SK-N-DZ (cell line): ENCODE measurements around the gene XPO4. TPM values are rescaled to one million over a fixed set of nuclear protein-coding genes. Genes with fewer than 3 reads are reported as not detected.
"Not testable (repeated sequence)": the region's sequence is repeated elsewhere in the genome, so short reads cannot be mapped to it uniquely, and the experiment has no call there.

ENCODE experiments used
- DNase-seq: peaks from one replicate; pipeline ENCODE4 v3.0.0-alpha.2; 2015; ENCODE audit warnings: low spot score
- polyA plus RNA-seq, 2 experiments: library from polyadenylated mRNA; depleted of rRNA; stranded (reverse); fragments of >200 nt; gene quantifications; 2 replicates each; pipeline ENCODE4 v1.2.3, GENCODE V29; 2014

XPO4 gene
- polyA plus RNA-seq (2014; cell fraction: cytosol; rRNA removed): 13.6 and 18.7 TPM in 2 replicates
- polyA plus RNA-seq (2014; cell fraction: nucleus; rRNA removed): 19.9 and 28.9 TPM in 2 replicates

DNA sequence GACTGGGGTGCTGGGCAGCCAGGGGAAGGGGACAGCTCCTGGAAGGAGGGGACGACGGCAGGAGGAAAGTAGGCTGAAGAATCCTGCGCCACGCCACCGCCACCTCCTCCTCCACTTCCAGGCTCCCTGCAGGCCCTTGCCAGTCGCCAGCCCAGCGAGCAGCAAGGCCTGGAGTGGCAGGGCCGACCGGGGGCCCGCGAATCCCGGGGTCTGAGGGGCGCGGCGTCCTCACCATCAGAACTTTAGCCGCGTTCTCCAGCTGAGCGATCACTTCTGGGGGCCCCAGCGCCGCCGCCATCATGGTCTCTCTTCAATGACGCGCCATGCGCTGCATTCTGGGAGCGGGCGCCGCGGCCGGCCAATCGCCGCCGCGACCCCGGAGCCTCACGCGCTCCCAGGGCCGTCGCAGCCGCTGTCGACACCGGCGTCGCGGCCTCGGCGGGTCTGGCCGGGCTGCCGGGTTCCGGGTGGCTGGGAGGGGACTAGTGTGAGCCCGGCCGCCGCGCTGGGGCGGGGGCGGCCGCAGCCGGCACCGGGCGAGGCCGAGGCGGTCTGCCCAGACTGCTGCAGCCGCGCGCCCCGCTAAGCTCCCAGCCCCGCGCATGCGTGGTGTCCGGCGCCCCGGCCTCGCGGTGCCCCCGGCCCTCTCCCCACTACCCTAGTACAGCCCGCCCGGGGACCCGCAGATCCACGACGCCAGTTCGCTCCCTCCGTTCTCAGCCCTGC, at the start of gene XPO4:
Gene XPO4, minus strand, starts transcription at position 309 of the 726 bp plus-strand sequence. Its CDS starts 8 bp downstream, at position 301.
- DNase-seq: peak; percentile 69

DNA sequence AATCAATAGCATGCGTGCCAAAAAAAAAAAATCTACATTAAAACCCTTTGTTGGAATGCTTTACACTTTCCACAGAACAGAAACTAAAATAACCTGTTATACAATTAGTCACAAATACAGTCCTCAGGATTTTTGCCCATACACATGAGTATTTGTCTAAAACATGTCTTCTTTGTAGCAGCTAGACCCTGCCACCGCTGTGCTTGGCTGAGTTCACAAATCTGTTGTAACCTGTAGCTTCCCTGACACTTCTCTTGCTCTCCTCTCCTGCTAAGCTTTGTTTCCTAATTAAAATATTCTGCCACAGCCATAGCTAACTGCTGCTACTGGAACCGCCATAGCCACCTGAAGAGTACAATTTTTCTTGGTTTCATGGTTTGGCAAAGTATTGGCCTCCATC, 45.5 kb upstream of the XPO4 start:
- DNase-seq: not testable (repeated sequence)

DNA sequence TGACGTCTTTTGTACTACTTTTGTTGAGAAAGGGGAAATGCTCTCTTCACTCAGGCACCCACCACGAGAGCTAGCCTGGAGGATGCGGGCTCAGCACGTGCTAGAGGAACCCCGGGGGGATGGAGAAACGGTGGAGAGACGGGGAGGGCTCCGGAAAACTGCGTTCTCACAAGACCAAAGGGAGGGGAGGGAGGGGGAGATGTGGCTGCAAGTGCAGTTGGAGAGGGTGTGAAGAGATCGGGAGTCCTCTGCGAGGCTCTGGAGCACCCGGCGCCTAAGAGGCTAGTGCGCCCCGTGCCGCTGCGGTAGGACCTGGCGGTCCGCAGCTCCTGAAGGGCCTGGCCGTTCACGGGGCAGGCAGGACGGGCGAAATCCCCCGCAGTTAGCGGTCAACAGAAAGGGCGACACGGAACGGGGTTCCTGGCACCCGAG, 43.4 kb upstream of the XPO4 start:
- no peak for DNase-seq

DNA sequence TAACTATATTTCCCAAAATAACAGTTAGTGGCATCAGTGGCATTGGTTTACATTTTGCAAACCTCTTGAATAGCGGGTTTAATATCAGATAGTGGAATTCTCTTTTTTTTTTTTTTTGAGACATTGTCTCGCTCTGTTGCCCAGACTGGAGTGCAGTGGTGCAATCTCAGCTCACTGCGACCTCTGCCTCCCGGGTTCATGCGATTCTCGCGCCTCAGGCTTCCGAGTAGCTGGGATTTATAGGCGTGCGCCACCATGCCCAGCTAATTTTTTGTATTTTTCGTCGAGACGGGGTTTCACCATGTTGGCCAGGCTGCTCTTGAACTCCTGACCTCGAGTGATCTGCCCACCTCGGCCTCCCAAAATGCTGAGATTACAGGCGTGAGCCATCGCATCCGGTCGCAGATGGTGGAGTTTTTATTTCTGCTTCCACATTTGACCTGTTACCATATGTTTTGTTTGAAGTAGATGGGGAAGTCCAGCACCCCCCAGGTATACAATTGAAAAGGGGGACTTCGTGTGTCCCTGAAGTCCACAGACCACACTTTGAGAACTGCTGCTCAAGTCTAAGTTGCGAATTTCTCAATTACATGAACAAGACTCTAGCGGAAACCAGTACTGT, 40.5 kb upstream of the XPO4 start:
- DNase-seq: no peak

DNA sequence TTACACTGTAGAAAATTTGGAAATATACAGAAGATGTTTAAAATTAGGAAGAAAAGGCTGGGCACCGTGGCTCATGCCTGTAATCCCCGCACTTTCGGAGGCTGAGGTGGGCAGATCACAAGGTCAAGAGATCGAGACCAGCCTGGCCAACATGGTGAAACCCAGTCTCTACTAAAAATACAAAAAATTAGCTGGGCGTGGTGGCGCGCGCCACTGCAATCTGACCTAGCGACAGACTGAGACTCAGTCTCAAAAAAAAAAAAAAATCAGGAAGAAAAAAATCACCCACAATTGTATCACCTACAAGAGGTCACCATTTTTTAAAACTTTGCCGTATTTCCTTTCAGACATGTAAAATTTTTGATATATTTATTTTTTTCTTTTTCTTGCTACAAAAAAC, 38.0 kb upstream of the XPO4 start:
- not testable (repeated sequence) for DNase-seq

DNA sequence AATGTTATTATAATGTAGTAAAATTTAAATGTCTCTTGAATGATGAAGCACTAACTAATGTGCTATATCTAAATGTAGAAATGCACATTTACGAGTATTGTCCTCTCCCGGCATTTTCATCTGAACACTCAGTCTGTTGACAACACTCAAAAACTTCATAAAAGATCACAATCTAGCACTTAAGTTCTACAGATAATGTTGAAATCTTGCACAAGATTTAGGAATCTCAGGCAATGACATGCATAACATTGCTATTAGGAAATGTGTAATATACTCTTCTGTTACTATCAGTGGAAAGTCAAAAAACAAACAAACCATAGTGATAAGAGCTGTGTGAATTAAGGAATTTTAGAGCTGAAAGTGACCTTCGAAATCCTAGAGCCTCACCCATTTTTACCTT, 37.5 kb upstream of the XPO4 start:
- DNase-seq: no peak

DNA sequence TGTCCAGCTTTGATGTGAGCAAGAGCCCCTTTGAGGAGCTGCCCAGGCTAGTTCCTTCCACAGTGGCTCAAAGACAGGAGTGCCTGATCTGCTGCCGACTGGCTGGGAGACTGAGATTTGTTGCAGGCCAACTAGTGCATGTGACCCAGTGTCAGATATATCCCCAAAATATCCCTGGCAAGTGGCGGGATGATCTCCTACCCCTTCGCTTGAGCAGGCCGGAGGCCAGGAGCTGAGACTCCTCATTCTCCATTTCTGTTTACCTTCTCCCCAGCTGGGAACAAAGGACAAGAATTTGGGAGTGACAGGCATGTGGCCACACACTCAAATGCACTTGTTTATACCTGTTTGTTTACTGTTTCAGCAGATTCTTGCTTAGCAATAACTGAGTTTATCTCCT, 37.1 kb upstream of the XPO4 start:
- no peak for DNase-seq

DNA sequence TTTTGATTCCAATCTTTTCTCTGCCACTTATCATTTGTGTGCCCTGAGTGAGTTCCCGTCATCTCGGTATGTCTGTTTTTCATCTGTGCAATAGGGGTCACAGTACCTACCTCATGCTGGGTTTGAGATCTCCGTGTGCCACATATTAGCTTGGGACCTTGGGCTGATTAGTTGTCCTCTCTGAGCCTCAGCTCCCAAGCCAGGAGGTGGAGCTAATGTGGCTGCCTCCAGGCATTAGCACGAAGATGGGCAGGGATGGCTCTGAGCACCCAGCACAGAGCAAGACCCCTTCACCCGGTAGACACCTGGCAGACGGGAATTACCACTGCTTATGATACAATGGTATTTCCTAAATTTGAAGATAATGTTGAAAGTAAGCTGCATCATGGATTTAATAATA, 35.8 kb upstream of the XPO4 start:
- DNase-seq: no peak

DNA sequence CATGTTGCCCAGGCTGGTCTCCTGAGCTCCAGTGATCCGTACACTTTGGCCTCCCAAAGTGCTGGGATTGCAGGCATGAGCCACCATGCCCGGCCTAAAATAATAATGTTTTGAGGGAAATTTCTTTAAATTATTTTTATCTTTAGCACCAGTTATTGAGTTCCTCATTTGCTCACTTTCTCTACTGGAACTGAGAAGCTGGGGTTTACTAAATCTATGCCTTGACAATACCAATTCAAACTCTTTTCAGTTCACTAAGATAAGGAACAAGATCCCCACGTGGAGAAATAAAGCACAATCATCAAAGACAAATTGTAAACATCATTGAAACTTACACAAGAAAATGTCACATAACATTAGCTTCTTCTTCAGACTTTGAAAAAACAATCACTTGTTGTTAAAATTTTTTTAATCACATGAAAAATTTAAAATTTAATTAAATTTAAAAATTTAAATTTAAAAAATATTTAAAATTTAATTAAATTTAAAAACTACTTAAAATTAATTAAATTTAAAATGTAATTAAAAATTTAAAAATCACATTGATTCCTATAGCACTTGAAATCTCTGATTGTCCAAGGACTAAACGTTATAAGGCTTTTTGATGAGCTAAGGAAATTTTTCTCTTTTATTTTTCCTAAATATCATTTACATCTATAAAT, 25.2 kb upstream of the XPO4 start:
- DNase-seq: no peak

DNA sequence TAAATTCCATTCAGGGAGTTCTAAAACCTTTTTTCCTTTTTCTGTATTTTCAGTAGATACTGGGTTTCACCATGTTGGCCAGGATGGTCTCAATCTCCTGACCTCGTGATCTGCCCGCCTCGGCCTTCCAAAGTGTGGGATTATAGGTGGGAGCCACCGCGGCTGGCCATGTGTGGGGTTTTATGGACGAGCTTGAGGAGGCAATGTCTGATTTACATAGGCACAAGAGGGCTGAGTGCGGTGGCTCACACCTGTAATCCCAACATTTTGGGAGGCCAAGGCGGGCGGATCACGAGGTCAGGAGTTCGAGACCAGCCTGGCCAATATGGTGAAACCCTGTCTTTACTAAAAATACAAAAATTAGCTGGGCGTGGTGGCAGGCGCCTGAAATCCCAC, 22.8 kb upstream of the XPO4 start:
- not testable (repeated sequence) for DNase-seq

DNA sequence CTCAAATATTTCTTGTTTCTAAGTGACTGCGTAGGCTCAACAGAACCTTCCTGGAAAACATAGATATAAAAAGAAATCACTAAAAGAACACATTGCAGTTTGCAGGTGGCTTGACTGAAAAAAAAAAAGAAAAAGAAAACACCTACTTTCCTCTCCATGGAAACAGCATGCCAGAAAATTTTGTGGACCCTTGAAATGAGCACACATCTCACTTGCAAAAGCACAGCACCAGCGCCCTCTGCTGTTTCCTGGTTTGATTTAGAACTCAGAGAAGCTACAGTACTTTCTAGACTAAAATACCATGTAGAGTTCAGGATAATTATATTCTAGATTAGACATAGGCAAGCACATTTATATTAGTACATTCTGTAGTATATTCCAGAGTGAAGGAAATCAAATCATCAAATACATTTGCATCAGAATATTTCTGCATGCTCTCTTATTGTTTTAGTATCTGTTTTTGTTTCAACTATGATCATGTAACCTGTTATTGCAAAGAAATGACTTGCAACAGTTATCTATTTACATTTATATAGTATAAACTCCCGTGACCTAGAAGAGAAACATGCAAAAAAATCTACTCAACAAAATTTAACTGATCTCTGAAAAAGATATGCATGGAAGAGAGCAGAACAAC, 22.3 kb upstream of the XPO4 start:
- DNase-seq: peak; percentile 79

DNA sequence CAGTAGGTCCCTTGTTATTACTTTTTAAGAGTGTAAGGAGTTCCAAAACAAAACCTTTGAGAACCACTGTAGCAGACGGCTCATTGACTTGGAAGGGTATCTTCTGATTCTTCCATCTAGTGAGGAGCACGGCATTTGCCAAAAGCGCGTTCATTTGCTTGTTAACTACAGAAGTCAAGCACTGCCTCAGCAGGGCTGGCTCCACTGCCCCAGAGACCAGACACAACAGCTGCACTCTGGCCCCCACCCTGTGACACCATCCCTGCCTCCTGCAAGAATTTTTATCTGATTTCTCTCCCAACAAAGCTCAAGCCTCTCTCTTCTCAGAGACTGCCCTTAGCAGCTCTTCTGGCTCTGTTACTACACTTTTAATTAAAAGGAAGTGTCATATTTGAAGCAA, 20.7 kb upstream of the XPO4 start:
- peak; percentile 74 for DNase-seq

DNA sequence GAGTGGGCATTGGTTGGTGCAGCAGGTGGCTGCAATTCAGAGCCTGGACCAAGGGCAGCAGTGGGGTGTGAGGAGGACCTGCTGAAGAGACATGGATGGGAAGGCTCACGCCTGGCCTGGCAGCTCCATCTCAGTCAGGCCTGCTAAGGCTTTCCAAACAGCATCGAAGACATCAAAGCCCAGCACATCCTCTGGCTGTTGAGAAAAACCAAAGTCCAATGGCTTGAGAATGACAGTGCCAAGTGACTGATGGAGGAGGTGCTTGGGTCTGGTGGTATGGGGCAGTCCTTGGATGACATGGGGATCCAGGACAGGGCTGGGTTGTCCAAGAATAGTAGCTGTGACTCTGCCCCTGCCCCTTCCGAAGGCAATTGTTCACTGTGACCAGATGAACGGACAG, 19.0 kb upstream of the XPO4 start:
- no peak for DNase-seq

DNA sequence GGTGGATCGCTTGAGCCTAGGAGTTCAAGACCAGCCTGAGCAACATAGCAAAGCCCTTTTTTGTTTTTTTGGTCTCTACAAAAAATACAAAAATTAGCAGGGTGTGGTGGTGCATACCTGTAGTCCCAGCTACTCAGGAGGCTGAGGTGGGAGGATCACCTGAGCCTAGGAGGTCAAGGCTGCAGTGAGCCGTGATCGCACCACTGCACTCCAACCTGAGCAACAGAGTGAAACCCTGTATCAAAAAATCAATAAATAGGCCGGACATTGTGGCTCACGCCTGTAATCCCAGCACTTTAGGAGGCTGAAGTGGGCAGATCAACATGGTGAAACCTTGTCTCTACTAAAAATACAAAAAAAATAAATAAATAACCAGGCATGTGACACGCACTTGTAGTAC, 13.1 kb upstream of the XPO4 start:
- not testable (repeated sequence) for DNase-seq

DNA sequence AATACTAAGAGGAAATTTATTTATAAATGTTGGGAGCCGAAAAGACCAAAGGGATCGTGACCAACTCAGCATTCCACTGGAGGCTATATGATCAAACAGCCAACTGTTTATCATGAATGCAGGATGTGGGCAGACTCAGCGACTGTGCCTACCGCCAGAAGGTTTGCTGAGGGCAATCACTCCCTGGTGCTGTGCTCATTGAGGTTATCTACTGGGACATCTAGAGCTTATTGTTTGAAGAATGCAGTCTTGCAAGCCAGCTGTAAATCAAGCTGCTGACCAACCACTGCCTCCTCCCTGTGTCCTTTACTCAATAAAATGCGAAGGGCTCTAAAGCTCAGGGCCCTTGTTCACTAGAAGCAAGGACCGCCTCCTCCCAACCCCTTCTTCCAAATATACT, 8.5 kb upstream of the XPO4 start:
- no peak for DNase-seq

DNA sequence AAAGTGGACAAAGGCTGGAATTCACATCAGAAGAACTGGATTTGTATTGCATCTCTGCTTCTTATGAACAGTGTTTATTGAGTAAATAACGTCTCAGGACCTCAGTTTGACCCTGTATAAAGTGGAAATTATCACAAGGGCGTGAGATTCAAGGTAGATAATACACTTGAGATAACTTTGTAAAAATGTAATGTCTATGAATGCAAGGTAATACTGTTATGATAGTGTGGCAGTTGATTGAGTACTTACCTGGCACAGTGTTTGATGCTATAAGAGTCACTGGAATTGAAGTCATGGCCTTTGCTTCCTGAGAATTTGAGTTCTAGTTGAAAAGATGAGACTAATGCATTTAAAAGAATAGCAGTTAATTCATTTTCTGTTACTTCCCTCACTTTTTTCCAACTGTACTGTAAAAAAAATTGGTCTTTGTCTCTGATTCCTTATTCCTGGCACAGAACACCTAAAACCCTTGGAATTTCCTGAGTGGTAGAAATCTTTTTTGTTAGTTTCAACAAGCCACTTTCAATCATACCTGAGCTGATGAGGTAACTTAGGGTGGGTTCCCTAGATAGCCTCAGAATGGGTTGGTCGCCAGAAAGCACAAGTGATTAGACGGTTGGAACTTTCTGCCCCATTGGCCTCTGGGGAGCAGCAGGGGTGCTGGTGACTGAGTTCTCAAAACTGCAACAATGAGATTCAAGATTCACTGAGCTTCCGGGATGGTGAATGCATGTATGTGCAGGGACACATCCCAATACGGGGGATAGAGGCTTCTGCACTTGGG, 6.4 kb upstream of the XPO4 start:
- DNase-seq: no peak

DNA sequence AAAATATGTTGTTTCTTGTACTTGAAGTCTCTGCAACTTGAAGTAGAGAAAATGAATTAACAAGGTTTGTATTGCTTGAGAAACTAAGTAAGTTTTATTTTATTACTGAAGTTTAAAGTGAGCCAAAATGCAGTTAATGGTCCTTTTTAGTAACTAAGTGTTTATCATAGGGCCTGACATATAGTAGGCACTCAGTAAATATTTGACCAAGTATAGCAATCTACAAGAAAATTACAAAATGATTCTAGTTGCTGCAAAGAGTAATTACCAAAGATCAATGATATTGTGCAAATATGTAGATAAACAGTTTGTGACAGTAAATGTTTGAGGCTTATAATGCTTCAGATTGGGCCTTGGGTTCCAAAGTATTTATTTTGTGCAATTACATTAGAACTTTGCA, 2.4 kb upstream of the XPO4 start:
- no peak for DNase-seq

DNA sequence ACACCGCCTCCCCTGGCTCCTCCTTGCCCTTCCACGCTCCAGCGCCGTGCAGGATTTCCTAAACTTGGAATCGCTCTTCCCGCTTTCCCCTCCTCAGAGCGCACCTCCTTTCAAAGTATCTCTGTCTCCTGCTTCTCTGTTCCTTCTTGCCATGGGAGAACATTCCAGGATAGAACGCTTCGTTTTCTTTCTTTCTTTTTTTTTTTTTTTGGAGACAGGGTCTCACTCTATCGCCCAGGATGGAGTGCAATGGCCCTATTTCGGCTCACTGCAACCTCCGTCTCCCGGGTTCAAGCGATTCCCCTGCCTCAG, 574 bp upstream of the XPO4 start:
- DNase-seq: no peak

DNA sequence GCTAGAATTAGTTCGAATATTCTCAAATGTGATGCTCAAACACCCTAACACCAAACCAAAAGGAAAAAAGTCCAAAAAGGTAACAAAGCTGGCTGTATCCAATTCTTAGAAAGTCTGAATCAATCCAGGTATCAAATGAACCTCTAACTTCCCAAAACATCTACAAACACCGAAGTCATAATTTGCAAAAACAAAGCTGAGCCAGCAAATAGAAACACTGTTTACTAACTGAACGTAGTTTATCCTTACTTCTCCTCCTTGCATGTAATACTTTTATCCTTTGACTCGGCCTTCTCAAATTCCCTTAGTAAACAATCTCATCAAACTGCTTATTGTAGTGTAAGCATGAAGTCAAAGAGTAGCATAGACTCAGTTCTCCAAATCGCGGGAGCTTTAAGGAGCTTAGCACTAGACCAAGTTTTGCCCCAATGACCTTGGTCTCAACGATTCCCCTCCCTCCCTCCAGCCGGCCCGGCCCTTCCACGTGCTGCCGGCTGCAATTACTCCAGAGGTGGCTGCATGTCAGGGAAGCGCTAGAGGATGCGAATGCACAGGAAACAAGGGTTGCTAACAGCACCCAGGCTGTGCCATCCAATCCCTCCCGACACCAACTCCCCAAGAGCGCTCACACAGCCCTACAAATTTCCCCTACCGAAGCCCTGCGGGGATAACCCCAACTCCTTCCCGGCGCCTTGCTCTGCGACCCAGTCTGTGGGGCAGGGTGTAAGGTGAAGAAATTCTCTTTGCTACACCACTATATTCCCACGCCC, 693 bp downstream of the XPO4 start:
- peak; percentile 44 for DNase-seq

DNA sequence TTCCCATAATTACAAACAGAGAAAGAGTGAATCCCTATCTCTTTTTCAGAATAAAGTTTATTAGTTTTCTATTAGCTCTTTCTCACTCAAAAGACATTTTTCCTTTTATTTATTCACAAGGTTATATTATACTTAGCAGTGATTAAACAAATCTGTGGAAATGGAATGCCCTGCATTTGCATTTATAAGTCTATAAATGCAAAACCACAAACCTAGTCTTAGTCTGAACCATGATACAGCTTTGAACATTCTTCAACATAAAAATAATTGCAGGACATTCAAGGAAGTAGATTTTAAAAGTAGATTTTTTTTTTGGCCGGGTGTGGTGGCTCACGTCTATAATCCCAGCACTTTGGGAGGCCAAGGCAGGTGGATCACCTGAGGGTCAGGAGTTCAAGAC, 8.3 kb downstream of the XPO4 start:
- no peak for DNase-seq

DNA sequence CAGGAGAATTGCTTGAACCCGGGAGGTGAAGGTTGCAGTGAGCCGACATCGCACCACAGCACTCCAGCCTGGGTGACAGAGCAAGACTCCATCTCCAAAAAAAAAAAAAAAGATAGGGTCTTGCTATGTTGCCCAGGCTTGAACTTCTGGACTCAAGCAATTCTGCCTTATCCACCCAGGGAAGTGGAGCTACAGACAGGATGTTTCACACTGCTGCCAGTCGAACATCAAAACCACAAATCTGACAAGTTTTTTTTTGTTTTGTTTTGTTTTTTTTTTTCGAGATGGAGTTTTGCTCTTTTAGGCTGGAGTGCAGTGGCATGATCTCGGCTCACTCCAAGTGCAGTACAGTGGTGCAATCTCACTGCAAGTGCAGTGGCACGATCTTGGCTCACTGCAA, 10.8 kb downstream of the XPO4 start:
- DNase-seq: no peak
